Middle frontal gyrus (tissue), 1 donor: ENCODE data around the gene PSMG4.

Experiments
- DNase-seq: peaks from one replicate; pipeline ENCODE4 v3.0.0-alpha.2; 2015; ENCODE audit warnings: low spot score; ENCODE audit errors: extremely low spot score

PSMG4 gene, protein sequence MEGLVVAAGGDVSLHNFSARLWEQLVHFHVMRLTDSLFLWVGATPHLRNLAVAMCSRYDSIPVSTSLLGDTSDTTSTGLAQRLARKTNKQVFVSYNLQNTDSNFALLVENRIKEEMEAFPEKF

DNA sequence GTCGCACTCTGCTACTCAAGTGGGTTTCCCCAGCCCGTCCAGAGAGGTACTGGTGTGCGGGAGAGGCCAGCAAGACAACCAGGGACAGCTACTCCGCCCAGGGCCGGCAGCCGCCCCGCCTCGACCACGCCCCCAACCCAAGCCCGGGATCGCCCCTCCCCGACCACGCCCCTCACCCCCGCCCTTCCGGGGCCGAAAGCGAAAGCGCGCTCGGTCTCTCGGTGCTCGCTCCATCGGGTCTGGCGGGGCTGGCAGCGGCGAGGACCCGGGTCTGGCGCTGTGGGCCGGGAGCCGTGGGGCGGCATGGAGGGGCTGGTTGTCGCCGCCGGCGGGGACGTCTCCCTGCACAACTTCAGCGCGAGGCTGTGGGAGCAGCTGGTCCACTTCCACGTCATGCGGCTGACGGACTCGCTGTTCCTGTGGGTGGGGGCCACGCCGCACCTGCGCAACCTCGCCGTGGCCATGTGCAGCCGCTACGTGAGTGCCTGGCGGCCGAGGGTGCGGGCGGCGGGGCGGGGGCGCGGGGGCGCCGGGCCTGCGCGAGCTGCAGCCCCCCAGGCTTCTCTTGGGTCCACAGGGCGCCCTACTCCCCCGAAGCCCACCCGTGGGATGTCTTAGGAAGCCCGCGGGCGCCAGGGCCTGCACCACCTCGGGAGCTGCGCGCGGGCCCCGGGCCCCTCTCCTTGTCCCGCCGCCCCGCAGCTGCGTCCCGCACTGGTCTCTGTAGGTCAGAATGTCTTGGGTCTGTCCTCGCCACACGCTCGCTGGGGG, at the start of gene PSMG4:
Gene PSMG4 (plus strand): TSS at position 228 of the 771 bp plus-strand sequence. CDS start 76 bp downstream, at position 304.
- DNase-seq = peak; percentile 74

DNA sequence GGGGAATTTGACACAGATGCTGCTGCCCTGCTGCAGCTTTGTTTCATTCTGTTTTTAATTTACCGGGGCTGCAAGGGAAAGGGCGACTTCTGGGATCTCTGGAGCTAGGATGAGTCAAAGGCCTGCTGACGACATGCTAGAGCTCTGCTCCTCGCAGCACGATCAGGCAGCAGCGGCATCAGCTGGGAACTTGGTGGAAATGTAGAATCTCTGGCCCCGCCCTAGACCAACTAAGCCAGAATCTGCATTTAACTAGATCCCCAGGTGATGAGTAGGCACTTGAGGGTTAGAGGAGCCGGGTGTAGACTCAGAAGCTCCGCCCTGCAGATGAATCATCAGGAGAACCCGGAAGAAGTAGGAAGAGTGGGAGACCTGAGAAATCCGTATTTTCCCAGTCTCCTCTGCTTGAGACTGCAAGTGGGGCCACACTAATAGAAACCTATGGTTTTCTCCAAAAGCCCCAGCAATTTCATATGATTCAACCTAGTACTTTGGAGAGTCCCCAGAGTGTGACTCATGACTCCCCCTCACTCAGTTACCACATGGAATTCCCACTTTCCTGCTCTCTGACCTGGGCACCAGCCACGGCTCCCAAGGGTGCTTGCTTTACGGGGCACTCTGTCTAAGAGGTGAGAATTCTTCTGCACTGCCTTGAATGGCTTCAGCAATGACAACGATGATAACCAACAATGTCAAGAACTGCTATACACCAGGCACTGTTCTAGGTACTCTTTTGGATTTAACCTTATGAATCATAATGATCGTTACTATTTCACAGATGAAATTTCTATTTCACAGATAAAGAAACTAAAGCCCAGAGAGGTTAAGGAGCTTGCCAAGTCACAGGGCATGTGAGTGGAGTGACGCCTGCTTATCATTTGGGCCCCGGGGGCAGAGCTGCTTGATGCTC, 49.4 kb upstream of the PSMG4 start:
- no peak for DNase-seq

DNA sequence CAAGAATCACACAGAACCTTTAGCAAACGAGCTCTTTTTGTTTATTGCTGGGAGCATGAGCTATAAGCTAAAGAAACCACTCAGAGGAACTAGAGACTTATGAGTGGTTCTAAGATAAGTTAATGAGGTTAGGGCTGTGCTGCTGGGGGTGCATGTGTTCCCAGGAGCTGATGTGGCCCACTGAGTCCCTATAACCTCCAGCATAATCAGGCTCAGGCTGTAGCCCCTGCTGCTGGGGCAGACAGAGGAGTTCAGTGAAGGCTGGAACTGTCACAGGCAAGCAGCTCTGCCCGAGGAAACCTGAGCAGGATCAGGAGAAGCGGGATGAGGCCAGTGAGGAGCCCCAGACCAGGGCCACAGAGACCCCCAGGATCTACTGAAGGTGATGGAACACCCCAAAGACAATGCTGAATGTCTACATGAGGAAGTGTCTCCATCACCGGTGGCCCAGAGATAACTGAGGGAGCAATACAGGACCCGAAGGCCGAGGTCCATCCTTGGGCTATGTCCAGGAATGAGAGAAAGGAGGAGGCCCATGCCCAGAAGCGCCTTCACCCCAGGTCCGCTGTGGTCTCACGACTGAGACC, 48.6 kb upstream of the PSMG4 start:
- DNase-seq = no peak

DNA sequence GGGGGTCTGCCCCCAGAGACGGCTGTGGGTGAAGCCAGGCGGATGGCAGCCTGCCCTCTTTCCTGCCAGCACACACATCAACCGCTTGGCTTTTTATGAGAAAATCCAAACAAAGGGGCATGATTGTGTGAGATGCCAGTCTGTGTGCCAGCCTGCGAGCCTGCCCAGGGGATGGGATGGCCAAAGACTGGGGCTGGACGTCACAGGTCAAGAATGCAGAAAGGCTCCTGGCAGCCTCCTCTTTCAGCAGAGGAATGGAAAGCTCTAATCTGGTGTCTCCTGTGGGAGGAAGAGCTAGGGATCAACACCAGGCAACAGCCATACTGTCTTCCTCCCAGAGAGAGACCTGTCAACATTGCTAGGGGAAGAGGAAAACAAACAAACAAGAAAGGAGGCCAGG, 47.1 kb upstream of the PSMG4 start:
- peak; percentile 58 for DNase-seq

DNA sequence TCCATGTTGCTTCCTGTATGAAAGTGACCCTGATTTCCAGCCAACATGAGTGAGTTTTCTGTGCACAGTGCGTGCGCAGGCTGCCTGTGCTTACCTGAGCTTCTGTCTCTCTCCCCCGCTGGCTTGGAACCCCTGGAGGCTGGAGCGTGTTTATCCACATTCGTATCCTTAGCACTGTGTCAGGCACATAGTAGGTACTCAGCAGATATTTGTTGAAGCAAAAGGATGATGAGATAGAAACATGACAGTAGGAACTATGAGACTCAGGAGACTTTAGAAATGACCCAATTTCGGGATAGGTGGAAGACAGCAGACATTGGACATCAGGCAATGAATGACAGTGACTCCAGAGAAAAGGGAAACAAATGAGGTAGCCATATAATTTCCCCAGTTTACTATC, 46.5 kb upstream of the PSMG4 start:
- DNase-seq = no peak

DNA sequence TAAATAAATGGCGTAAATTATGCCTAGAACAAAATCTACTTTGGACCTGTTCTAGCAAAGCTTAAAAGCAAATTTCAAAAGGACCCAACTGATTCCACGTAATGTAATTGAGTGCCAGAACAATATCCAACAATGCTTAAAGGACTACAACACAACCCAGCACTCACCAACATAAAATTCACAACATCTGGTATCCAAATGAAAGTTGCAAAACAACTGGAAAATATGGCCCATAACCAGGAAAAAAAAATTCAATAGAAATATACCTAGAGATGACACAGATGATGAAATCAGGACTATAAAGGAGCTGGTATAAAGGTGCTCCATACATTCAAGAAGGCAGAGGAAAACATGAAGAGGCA, 45.4 kb upstream of the PSMG4 start:
- no peak for DNase-seq

DNA sequence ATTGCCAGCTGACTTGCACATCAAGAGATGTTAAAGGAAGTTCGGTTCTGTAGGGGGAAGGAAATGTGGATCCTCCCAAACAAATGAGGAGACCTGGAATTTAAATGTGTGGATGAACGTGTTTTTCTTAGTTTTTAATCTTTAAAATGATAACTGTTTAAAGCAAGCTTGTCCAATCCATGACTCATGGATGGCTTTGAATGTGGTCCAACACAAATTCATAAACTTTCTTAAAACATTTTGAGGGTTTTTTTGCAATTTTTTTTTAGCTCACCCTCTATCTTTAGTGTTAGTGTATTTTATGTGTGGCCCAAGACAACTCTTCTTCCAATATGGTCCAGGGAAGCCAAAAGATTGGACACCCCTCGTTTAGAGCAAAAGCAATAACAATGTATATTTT, 43.8 kb upstream of the PSMG4 start:
- no peak for DNase-seq

DNA sequence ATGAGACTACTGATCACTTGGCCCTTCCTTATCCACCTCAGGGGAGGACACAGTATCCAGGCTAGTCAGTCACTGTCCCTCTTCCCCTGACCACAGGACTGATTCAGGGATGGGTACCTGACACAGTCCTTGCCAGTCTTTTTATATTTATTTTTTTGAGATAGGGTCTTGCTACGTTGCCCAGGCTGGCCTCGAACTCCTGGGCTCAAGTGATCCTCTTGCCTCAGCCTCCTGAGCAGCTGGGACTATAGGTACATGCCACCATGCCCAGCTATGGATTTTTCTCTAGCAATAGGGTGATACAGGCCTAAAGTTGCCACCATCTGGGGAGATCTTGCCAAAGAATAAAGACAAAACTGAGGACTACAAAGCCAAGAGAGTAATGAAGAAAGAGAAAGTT, 41.5 kb upstream of the PSMG4 start:
- DNase-seq = no peak

DNA sequence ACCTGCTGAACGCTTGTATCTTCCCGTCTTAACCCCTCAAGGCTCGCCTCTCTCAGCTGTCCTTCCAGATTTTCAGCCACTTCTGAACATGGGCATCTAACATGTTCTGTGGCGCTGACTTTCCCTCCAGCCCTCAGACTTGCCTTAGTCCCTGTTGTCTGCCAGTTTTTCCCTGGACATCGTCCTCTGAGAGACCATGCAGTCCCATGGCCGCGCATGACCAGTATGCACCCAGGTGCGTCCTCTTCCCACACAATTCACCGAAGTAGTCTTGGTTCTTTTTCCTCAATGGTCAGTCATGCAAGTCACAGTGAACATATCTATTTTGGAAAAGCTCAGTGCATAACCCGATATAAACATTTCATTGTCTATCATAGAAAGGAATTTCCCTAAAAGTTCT, 40.5 kb upstream of the PSMG4 start:
- DNase-seq = no peak

DNA sequence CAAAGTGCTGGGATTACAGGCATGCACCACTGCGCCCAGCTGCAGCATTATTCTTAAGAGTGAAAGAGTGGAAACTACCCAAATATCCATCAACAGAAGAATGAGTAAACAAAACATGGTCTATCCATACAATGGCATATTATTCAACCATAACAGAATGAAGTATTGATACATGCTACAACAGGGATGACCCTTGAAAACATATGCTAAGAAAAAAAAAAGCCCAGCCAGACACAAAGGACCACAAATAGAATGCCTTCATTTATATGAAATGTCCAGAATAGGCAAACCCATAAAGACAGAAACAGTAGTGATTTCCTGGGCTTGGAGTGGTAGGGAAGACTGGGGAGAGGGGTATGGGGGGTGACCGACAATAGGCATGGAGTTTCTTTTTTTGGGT, 38.4 kb upstream of the PSMG4 start:
- no peak for DNase-seq

DNA sequence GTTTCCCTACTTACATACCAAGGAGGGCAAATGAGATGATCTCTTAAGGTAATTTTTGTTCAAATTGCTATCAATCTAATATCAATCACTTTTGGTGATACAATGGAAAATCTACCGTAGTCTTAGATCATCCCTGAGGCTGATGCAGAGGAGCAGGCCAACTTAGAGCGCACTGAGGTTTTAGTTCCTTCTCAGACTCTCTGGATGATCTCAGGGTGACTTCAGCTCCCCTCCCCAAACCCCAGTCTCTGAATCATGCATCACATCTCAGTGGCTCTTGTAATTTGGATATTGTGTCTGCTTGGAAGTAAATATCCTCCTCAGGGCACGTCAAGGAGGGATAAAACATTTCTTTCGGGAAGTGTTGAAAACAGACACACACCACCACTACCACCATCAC, 37.2 kb upstream of the PSMG4 start:
- no peak for DNase-seq

DNA sequence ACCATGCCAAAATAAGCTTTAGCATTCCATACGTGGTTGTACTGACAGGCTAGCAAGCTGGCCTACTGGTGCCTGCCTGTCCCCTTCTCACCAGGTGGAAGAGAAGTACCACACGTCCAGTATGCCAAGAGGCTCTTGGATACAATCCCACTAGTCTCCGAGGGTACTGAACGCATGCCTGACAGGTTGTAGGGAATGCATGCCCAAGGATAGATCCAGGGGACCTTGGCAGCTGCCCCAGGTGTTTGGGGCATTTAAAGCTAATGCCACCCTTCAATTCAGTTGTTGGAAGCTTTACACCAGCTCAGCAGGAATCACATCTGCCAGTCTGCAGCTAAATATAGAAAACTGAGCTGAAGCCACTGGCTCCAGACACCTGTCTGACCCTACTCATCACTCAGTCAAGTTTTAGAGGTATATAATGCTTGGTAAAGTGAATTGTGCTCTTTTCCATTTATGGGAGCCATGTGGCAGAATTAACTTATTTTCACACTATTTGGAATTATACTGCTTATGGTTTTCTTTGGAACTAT, 36.2 kb upstream of the PSMG4 start:
- no peak for DNase-seq

DNA sequence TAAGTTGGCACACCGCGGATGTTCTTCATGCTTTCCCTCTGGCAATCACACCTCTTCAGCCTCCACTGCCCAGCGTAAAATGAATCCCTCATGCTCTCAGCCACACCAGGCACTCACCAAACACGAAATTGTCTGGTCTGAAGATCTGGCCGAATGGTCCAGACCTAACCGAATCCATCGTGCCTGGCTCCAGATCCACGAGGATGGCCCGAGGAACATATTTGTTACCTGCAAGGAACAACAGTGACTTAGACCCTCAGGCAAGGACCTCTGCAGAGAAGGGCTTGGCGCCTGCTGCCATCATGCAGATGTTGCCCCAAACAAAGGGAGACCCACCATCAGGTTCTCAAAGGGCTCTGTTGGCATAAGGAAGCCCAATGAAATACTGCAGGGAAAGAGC, 32.7 kb upstream of the PSMG4 start:
- no peak for DNase-seq

DNA sequence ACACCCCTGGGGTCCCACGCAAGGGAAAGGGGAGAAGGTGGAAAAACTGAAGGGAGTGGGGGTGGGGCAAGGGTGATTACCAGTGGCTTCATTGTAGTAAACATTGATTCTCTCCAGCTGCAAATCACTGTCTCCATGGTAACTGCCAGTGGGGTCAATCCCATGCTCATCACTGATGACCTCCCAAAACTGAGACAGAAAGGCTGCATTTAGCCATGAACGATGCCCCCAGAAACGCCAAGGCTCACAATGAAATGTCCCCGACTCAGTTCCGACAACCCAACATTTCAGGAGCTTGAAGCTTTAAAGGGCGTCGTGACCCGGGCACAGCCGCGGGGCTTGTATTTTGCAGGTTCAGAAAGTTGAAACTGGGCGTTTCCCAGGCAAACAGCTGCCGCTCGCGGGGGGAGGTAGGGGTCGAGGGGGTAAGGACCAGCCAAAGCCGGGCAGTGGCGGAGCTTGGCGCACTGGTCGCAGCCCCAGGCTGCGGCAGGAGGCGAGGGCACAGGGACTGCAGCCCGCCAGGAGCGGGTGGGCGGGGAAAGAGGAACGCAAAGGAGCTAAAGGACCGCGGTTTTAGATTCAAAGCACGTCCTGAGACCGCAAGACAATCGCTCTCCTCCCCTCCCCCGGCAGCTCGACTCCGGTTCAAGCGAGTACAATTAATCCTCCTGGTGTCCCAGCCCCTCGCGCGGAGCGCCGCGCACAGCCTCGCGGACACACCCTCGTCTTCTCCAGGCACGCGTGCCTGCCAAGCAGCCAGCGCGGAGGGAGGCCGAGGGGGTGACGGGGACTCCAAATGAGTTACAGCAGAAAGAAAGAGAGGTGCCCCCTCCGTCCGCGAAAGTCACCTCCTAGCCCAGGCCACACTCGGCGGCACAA, 32.0 kb upstream of the PSMG4 start:
- no peak for DNase-seq

DNA sequence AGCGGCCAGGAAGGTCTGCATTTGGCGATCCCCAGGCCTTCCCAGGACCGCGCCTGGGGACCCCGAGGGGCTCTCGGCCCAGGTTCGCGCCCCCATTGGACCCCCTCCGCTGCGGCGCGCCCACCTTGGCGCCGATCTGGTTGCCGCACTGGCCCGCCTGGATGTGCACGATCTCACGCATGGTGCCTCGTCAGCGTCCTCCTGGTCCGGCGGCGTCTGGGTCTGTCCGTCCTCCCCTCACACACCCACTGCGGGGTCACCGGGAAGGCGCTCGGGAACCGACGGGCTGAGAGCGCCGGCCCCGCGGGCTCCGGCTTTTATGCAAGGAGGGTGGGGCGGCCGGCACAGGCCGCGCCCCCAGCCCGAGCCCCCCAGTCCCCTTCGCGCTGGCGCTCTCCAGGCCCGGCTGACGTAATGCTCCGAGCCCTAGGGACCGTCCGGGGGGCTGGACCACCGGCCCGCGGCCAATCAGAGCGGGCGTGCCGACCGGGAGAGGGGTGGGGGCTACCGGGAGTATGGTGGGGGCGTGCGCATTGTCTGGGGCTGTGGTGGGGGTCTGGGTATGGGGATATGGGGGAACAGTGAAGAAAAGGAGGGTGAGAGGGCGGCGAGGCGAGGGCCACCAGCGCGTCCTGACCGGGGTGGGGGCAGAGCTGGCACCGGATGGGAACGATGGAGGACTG, 31.2 kb upstream of the PSMG4 start, which contains the start of gene TUBB2B:
Gene TUBB2B (minus strand): TSS at position 291 of the 683 bp plus-strand sequence. CDS start 110 bp downstream, at position 181.
- DNase-seq = no peak

DNA sequence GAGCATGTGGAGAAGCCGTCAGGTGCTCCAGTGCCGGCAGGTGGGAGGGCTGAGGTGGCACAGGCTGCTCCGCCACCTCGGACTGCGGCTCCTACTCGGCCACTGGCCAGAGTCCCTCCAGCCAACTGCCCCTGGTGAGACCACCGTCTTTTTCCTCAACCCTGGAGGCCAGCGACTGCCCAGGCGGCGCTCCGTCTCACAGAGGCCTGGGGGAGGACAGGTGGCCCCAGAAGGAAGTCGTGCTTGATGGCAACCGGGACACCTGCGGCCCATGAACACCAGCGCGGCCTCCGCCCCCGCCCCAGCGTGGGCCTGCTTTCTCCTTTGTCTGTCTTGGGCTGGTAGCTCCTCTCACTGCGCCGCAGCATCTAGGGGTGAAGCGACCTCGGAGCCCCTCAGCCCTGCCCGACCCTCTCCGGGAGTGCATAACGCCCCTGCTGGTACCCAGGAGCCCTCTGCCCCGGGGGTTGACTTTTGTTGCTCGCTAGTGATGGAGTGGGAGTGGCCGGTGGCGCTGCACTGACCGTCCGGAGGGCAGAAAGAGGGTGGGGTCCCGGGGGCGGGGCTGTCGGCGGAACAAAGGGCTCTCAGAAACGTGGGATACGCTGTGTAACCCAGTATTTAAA, 30.6 kb upstream of the PSMG4 start:
- DNase-seq = no peak

DNA sequence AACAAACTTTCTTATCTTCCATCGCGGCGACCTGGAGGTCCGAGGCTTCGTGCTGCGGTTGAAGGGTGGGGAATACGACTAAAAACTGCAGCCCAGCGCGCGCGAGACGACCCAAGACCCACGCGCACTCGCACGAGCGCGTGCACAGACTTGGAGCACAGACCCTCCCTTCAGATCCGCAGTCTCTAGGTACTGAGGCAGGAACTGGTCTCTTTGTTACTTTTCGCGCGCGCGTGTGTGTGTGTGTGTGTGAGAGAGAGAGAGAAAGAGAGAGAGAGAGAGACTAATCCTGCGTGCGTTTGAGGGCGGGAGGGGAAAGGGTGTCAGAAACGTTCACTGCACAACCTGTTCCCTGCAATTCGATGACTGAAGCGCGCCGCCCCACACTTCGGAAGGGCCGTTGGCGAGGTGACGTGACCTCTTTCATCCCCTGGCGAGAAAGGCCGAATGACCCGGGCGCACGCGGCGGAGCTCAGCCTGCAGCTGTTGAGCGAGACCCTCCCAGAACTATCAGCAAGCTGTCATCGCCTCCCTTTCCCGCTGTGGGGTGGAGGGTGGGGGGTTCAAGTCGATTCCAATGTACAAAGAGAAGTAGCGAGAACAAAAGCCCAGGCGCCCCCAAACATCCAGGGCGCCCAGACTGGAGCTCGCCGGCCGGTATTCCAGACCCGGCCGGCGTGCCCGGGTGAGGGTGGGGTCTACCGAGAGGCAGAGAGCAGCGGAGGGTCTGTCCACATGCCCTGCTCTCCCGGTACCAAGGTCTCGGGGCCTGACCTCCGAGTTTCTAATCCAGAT, 29.8 kb upstream of the PSMG4 start:
- no peak for DNase-seq

DNA sequence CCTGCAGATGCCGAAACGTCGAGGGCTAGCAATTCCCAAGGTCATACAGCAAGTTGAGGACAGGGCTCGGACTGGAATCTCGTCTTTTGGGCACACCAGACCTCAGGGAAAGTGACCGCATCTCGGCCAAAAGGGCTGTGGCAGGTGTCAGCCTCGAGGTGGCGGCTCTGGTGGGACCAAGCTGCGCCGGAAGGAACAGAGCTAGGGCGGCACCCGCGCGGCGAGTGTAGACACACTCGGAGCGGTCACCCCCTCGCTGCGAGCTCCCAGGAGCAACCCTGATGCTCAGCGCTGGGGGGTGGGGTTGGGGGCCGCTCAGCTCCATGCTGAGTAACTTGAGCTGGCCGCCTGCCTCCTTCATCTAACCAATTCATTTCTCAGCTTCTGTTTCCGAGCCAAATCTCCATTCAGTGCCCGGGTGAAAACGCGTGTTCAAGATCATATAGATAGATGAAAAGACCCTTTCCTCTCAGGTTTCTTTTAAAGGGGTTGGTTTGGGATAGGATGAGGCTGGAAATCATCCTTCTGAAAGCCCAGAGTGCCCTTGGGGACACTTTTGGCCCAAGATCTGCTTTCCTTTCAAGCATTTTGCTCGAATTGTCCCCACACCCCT, 29.1 kb upstream of the PSMG4 start:
- DNase-seq = no peak
